Activated CD8-positive, alpha-beta memory T cell treated with anti-CD3 and anti-CD28 coated beads for 1 hour (primary cell): ENCODE data around the gene ANAPC10.
"Not testable (repeated sequence)": the region's sequence is repeated elsewhere in the genome, so short reads cannot be mapped to it uniquely, and the experiment has no call there.

Experiments used
- DNase-seq, 2 donors: peaks; one replicate each; pipeline ENCODE4 v3.0.0-alpha.2; 2020; ENCODE audit warnings: low read depth in 1 of 2; ENCODE audit errors: extremely low read depth in 1 of 2

Gene ANAPC10

GRCh38 chr4:145097821-145098674 lies at the start of gene ANAPC10, which contains the start of gene ABCE1:
Gene ANAPC10 (minus strand): TSS chr4:145098196. CDS start chr4:145096099, 2,097 bp downstream.
Gene ABCE1 (plus strand): TSS chr4:145098311. CDS start chr4:145104413, 6,102 bp downstream.
- DNase-seq: peak; percentile 92 to 94

GRCh38 chr4:145136219-145136618 lies 38.2 kb upstream of the ANAPC10 start:
- DNase-seq: not testable (repeated sequence)

GRCh38 chr4:145132511-145133098 lies 34.6 kb upstream of the ANAPC10 start:
- DNase-seq: no peak

- DNase-seq: no peak
These were observed 33.9 kb upstream of the ANAPC10 start for GRCh38 chr4:145131848-145132247.

GRCh38 chr4:145130788-145131399 lies 32.9 kb upstream of the ANAPC10 start:
- DNase-seq: no peak

- DNase-seq: no peak
These were observed 32.1 kb upstream of the ANAPC10 start for GRCh38 chr4:145130130-145130529.

- no peak for DNase-seq
These were observed 27.4 kb upstream of the ANAPC10 start for GRCh38 chr4:145125396-145125795.

GRCh38 chr4:145108128-145108527 lies 10.1 kb upstream of the ANAPC10 start:
- no peak for DNase-seq

- DNase-seq: no peak
These were observed 9.1 kb upstream of the ANAPC10 start for GRCh38 chr4:145107126-145107525.

- no peak for DNase-seq
These were observed 5.5 kb upstream of the ANAPC10 start for GRCh38 chr4:145103496-145103895.

- no peak for DNase-seq
These were observed 4.6 kb upstream of the ANAPC10 start for GRCh38 chr4:145102619-145103018.

GRCh38 chr4:145101091-145101490 lies 3.1 kb upstream of the ANAPC10 start:
- DNase-seq: no peak

GRCh38 chr4:145099653-145100052 lies 1.7 kb upstream of the ANAPC10 start:
- DNase-seq: no peak

GRCh38 chr4:145098675-145099037 lies 660 bp upstream of the ANAPC10 start:
- peak in 1 of 2 donors; percentile 1 for DNase-seq

GRCh38 chr4:145097331-145097820 lies 620 bp downstream of the ANAPC10 start:
- no peak for DNase-seq

- DNase-seq: no peak
These were observed 4.4 kb downstream of the ANAPC10 start for GRCh38 chr4:145093638-145094037.

GRCh38 chr4:145090380-145090779 lies 7.6 kb downstream of the ANAPC10 start:
- DNase-seq: no peak

GRCh38 chr4:145083891-145084605 lies 13.9 kb downstream of the ANAPC10 start:
- DNase-seq: no peak

- no peak for DNase-seq
These were observed 16.2 kb downstream of the ANAPC10 start for GRCh38 chr4:145081756-145082155.

- DNase-seq: no peak
These were observed 21.5 kb downstream of the ANAPC10 start for GRCh38 chr4:145076469-145076855.
